ENCODE results near the gene KRTAP4-16.
"Not testable (repeated sequence)": the region's sequence is repeated elsewhere in the genome, so short reads cannot be mapped to it uniquely, and the experiment has no call there.

GRCh38 chr17:41148971-41149651 is 47.1 kb upstream of the KRTAP4-16 start:
- TF ChIP-seq, protein P1, sequence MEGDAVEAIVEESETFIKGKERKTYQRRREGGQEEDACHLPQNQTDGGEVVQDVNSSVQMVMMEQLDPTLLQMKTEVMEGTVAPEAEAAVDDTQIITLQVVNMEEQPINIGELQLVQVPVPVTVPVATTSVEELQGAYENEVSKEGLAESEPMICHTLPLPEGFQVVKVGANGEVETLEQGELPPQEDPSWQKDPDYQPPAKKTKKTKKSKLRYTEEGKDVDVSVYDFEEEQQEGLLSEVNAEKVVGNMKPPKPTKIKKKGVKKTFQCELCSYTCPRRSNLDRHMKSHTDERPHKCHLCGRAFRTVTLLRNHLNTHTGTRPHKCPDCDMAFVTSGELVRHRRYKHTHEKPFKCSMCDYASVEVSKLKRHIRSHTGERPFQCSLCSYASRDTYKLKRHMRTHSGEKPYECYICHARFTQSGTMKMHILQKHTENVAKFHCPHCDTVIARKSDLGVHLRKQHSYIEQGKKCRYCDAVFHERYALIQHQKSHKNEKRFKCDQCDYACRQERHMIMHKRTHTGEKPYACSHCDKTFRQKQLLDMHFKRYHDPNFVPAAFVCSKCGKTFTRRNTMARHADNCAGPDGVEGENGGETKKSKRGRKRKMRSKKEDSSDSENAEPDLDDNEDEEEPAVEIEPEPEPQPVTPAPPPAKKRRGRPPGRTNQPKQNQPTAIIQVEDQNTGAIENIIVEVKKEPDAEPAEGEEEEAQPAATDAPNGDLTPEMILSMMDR (IDR thresholded peaks at IDR 0.05; ENCODE audit: extremely low read depth in 1 of 2, insufficient read depth in 1 of 2, low read depth in 1 of 2, low read length in 2 of 2): not testable (repeated sequence)
- not testable (repeated sequence) for TF ChIP-seq POLR2AphosphoS5 (IDR thresholded peaks at IDR 0.05; ENCODE audit: insufficient read depth, low read depth, low read length); MYC (IDR thresholded peaks at IDR 0.05; ENCODE audit: low read depth, low read length); POLR2A (IDR thresholded peaks at IDR 0.05; ENCODE audit: low read depth, low read length); MAX (IDR thresholded peaks at IDR 0.05; ENCODE audit: insufficient read depth, insufficient read length); EZH2 (IDR thresholded peaks at IDR 0.05; ENCODE audit: borderline replicate concordance, low read depth, low read length, severe bottlenecking)
